Nephron (organoid): Measurements from ENCODE around the gene PHF12.

Experiments used
- H3K27ac Mint-ChIP-seq, 3 experiments: 2 replicates each; pipeline ENCODE4 v1.8.0; 2020; ENCODE audit warnings: mixed read lengths in 3 of 3, mild to moderate bottlenecking in 2 of 3, moderate library complexity in 1 of 3
- H3K27me3 Mint-ChIP-seq: 2 replicates; pipeline ENCODE4 v1.8.0; 2021; ENCODE audit warnings: low read depth, mild to moderate bottlenecking, moderate library complexity, mixed read lengths
- H3K36me3 Mint-ChIP-seq: 2 replicates; pipeline ENCODE4 v1.8.0; 2020; ENCODE audit warnings: low read depth, mixed read lengths
- H3K4me1 Mint-ChIP-seq: 2 replicates; pipeline ENCODE4 v1.8.0; 2020; ENCODE audit warnings: mixed read lengths
- H3K4me3 Mint-ChIP-seq, 3 experiments: 2 replicates each; pipeline ENCODE4 v1.8.0; 2020; ENCODE audit warnings: mild to moderate bottlenecking in 3 of 3, mixed read lengths in 3 of 3, moderate library complexity in 2 of 3
- H3K9me3 Mint-ChIP-seq: 2 replicates; pipeline ENCODE4 v1.8.0; 2020; ENCODE audit warnings: mixed read lengths
- TF ChIP-seq, protein P1 (sequence below), 3 experiments: fragments of 200-600 bp; sonication (generic); IDR thresholded peaks; one replicate each; pipeline ENCODE4 v1.5.0; 2021; ENCODE audit warnings: antibody characterized with exemption in 3 of 3; ENCODE audit not compliant: unreplicated experiment in 3 of 3

The PHF12 gene

DNA sequence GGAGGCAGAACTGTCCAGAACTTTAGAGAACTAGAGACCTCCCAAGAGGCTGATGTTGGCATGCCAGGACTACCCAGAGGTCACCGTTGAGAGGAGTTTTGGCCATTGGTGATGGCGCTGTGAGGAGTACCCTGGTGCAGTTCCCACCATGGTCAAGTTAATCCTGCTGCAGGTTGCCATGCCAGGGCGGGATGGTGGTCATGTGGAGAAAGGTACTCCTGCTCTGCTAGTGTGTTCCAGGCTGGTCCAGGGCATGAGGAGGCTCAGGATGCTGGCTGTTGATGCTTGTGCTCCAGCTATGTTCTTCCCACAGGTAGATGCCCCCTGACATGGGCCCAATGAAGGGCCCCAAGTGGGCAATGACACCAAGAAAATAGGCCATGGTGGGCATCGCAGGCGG lies 4.1 kb upstream of the PHF12 start:
- no peak overlapping the region for H3K4me3 Mint-ChIP-seq
- H3K27me3 Mint-ChIP-seq: no peaks in the 10 kb centered on the region
- no peaks in the 10 kb centered on the region for H3K36me3 Mint-ChIP-seq

DNA sequence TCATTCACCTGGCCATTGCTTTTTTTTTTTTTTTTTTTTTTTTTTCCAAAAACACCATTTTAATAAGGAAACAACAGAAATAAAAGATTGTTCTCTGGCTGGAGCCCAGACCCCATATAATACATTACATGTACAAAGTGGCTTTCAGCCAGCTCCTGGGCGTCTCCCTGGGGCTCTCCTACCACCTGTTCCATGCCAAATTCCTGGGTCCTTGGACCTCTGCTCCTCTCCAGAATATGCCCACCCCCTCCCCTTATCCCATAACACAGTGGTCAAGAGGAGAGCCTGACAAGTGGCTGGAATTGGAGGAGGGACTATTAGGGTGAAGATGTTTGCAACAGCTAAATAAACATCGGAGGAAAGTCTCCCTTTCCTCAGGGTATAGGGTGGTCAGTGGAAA lies 3.6 kb upstream of the PHF12 start:
- Mint-ChIP-seq H3K36me3 (no peaks in the 10 kb centered on the region), H3K4me1 (no peaks in the 10 kb centered on the region), H3K4me3 (no peak overlapping the region), H3K9me3 (no peaks in the 10 kb centered on the region), H3K27ac (no peak overlapping the region), H3K27me3 (no peaks in the 10 kb centered on the region)
- TF ChIP-seq, protein P1, sequence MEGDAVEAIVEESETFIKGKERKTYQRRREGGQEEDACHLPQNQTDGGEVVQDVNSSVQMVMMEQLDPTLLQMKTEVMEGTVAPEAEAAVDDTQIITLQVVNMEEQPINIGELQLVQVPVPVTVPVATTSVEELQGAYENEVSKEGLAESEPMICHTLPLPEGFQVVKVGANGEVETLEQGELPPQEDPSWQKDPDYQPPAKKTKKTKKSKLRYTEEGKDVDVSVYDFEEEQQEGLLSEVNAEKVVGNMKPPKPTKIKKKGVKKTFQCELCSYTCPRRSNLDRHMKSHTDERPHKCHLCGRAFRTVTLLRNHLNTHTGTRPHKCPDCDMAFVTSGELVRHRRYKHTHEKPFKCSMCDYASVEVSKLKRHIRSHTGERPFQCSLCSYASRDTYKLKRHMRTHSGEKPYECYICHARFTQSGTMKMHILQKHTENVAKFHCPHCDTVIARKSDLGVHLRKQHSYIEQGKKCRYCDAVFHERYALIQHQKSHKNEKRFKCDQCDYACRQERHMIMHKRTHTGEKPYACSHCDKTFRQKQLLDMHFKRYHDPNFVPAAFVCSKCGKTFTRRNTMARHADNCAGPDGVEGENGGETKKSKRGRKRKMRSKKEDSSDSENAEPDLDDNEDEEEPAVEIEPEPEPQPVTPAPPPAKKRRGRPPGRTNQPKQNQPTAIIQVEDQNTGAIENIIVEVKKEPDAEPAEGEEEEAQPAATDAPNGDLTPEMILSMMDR (IDR thresholded peaks at IDR 0.05; ENCODE audit: unreplicated experiment in 3 of 3): no peak

More for the DNA sequence above, 4.1 kb upstream of the PHF12 start:
- TF ChIP-seq, protein P1 (IDR thresholded peaks at IDR 0.05; ENCODE audit: unreplicated experiment in 3 of 3): no peak
- H3K27ac Mint-ChIP-seq: no peak overlapping the region
- H3K4me1 Mint-ChIP-seq: no peaks in the 10 kb centered on the region
- no peaks in the 10 kb centered on the region for H3K9me3 Mint-ChIP-seq

DNA sequence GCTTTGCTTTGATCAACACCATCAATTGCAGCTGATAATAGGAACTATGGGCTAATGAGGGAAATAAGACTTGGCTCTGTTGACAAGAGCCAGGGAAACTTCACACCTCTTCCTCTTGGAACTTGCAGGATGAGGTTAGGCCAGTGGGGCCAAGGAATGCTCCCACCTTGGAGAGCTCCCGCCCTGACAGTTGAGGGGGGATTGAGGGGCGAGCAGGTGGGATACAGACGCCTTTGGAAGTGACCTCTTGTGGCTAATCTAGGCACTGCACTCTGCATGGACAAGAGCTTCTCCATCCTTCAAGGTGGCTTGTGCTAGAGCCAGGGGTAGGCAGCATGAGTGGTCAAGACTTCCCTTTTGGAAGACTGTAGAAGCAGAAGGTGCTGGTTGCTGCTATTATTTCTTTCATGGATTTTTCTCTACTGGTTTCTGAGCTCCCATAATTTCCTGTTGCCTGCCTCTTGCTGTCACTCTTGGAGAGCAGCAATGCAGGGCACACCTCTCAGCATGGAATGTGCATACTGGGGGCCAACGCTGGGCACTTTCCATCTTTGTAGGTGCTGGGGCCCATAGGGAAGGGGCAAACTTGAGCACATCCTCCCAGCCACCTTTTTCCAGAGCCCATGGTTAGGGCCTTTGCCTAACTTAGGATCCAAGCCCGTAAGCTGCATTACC lies 2.3 kb upstream of the PHF12 start:
- TF ChIP-seq, protein P1 (IDR thresholded peaks at IDR 0.05; ENCODE audit: unreplicated experiment in 3 of 3): peak; percentile 77 to 91 (median 86)
- Mint-ChIP-seq H3K4me3 (peak overlapping the region; percentile 52 to 75 (median 66)), H3K27ac (peak overlapping the region in 2 of 3 experiments; percentile 40 to 50), H3K27me3 (no peaks in the 10 kb centered on the region), H3K4me1 (no peaks in the 10 kb centered on the region), H3K9me3 (no peaks in the 10 kb centered on the region), H3K36me3 (no peaks in the 10 kb centered on the region)

DNA sequence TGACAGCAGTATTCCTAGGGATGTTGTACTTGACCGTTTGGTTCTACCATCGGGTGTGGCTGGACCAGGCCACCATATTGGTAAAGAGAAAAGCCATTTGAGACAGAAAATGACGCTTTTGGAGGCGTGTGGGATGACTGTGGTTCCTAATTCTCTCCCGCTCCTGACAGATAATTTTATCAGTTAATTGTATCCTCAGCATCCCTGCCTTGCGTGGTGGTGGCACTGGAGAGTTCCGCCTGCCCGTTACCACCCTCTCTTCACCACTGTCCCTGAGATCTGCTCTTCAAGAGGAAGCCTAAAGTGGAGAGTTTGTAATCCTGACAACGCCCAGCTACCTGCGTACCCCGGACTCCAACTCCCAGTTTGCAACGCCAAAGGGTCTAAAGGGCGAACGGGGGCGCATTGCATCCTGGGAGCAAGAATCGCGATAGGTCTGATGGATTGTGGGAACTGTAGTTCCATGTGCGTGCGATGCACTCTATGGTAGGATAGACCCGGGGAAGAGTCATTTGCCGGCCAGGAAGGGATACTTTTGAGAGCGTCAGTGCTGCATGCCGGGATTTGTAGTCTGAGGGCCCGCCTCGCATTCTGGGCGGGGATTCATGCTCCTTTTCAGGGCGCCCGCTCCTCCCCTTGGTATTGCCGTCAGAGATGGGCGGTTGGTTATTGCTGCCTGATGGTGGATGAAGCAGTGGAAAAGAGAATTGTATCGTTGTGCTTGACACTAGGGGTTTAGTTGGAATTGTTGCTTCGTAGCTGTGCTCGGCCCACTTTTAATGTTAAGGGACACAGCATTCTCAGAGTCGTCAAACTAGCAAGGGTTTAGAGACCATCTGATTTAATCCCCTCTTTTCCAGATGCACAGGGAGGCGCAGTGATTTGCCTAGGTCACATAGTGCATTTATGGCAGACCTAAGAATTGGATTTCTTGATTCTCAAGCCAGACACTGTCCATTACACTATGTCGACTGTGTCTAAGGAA lies 965 bp upstream of the PHF12 start:
- TF ChIP-seq, protein P1 (IDR thresholded peaks at IDR 0.05; ENCODE audit: unreplicated experiment in 3 of 3): no peak
- Mint-ChIP-seq H3K4me1 (peaks cover 9% of the 10 kb centered on the region), H3K27me3 (no peaks in the 10 kb centered on the region), H3K4me3 (no peak overlapping the region), H3K9me3 (no peaks in the 10 kb centered on the region), H3K36me3 (peaks cover 9% of the 10 kb centered on the region), H3K27ac (no peak overlapping the region)

DNA sequence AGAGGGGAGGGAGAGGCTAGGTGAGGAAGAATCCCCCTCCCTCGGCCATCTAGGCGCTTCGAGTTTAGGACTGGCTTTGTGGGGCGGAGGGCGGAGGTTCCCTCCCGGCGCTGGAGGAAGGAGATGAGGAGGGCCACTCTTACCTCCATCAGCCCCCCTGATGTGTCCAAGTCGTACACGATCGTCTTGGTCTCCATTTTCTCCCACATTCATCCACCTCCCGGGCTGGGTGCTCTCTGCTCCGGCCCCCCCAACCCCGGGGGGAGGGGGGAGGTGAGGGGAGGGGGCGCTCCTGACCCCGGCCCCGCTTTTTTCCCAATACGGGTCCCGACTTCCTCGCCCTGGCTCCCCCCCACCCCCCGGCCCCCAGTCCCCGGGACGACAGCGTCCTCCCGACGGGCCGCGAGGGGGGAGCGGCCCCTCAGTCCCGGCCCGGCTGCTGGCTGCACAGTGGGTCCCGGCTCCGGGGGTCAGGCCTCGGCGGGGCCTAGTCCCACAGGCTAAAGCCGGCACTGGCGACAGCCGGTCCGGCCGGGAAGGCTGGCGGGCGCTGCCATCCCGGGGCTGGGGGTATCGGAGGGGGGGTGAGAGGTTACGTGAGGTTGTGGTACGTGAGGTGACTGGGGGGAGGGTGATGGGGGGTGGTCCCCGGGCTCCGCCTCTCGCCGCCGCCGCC lies 428 bp downstream of the PHF12 start:
- Mint-ChIP-seq H3K4me1 (peaks cover 16% of the 10 kb centered on the region), H3K36me3 (peaks cover 15% of the 10 kb centered on the region), H3K27ac (peak overlapping the region; percentile 96 to 100 (median 99)), H3K27me3 (no peaks in the 10 kb centered on the region), H3K9me3 (no peaks in the 10 kb centered on the region), H3K4me3 (peak overlapping the region; percentile 96 to 98 (median 98))
- TF ChIP-seq, protein P1 (IDR thresholded peaks at IDR 0.05; ENCODE audit: unreplicated experiment in 3 of 3): no peak
